Measurements from ENCODE around the gene PHF14.

DNA sequence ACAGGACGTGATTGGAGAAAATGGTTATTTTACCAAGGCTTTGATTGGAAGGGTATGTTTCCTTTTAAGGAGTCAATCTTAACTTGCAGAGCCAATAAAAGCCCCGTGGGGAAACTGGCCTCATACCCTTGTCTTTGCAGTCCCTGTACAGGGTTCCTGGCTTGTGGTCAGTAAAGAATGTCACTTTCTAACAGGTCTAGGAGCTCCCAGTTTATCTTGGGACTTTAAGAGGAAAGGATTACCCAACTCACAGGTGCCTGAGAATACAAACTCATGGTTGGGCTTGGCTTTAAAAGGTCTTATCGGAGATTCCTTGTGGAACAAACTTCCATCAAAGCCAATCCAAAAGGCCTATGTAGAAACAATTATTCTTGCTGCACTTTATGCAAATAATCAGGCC, 221.8 kb downstream of the PHF14 start:
- TF ChIP-seq GATA3 (IDR thresholded peaks at IDR 0.05; ENCODE audit: low read depth, low read length) (no peak), GATA2 (IDR thresholded peaks at IDR 0.05; ENCODE audit: low read depth, low read length) (no peak)
